ENCODE measurements around the gene RFC4. TPM values are rescaled to one million over a fixed set of nuclear protein-coding genes. Genes with fewer than 3 reads are reported as not detected.

Gene RFC4
- total and polyA plus RNA-seq, 9 of the 15 experiments (the other 6 are each of a cell fraction or from before 2014, with no cell fraction given): 105 to 227 (median 180) TPM

DNA sequence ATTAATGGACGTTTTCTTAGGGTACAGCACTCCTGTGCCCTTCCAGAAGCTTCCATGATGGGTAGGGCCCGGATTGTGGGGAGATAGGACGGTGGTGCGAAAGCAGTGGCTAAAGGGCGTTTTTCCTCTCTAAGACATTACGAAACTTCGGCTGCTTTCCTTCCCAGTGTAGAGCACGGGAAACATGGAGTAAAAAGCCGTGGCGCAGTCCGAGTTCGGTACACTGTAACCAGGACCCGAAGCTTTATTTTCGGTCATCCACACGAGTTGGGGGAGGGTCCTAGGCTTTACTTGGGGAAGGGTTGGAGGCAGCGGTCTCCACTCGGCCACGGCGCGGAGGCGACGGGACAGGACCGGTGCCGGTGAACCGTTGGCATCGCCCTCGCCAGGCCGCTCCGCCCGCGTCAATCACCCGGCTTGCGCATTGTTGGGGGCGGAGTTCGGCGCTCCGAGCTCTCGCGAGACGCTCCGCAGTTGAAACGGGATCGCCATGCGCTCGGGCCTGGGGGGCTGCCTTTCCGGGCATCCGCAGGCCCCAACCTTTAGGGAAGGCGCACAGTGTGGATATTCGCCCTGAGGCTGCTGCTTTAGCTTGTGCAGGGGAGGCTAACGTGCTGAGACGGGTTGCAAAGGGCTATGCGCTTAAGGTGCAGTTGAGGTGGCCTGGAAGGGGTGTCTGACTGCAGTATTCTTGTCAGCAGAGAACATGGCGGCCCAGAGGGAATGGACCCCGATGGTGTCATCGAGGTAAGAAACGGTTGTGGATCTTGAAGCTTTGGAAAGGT is 22.4 kb downstream of the RFC4 start (continued):
- no peak for TF ChIP-seq MXD1 (CRISPR knock-in tag; IDR thresholded peaks at IDR 0.05; ENCODE audit: borderline replicate concordance, poor library complexity, severe bottlenecking)
- TF ChIP-seq FOXA1 (IDR thresholded peaks at IDR 0.05; ENCODE audit: borderline replicate concordance): no peak
- TF ChIP-seq NCOA4 (IDR thresholded peaks at IDR 0.05; ENCODE audit: partially characterized antibody): no peak
- TF ChIP-seq MECOM (CRISPR knock-in tag; IDR thresholded peaks at IDR 0.05): no peak
- TF ChIP-seq PTRF (tag; IDR thresholded peaks at IDR 0.05): no peak
- TF ChIP-seq GTF2B (IDR thresholded peaks at IDR 0.05; ENCODE audit: extremely low read depth, insufficient read length): no peak
- TF ChIP-seq E2F5 (CRISPR knock-in tag; IDR thresholded peaks at IDR 0.05): no peak
- TF ChIP-seq BMI1 (IDR thresholded peaks at IDR 0.05; ENCODE audit: low read length): no peak
- no peak for TF ChIP-seq DNMT1 (IDR thresholded peaks at IDR 0.05)
- TF ChIP-seq TRIM24 (IDR thresholded peaks at IDR 0.05): no peak
- TF ChIP-seq ATF4 (CRISPR knock-in tag; IDR thresholded peaks at IDR 0.05): peak; percentile 66; the same call in 1 of the 2 replicates
- peak; percentile 58; the same call in 1 of the 2 replicates for TF ChIP-seq ZBTB1 (CRISPR knock-in tag; IDR thresholded peaks at IDR 0.05; ENCODE audit: borderline replicate concordance, low read depth)
- TF ChIP-seq ATF2 (CRISPR knock-in tag; IDR thresholded peaks at IDR 0.05): no peak
- TF ChIP-seq POLR3G (IDR thresholded peaks at IDR 0.05; ENCODE audit: extremely low read depth, insufficient read length, insufficient replicate concordance): no peak
- no peak for TF ChIP-seq SRSF3 (IDR thresholded peaks at IDR 0.05; ENCODE audit: insufficient read depth, low read length)
- no peak for TF ChIP-seq PHF21A (IDR thresholded peaks at IDR 0.05; ENCODE audit: borderline replicate concordance, low read depth)
- TF ChIP-seq NCOA1 (IDR thresholded peaks at IDR 0.05; ENCODE audit: low read depth): no peak
- no peak for TF ChIP-seq CBX1 (IDR thresholded peaks at IDR 0.05; ENCODE audit: low read depth)
- TF ChIP-seq ZNF592 (IDR thresholded peaks at IDR 0.05): no peak
- no peak for TF ChIP-seq ATF1 (CRISPR knock-in tag; IDR thresholded peaks at IDR 0.05)
- no peak for TF ChIP-seq ATF1 (tag; IDR thresholded peaks at IDR 0.05)

Measured in K562 (cell line).